GM23338 (cell line): ENCODE measurements around the gene AFF1.

Experiments
- CREB1 ChIP-seq: fragments of 250-450 bp; sonication (Bioruptor Pico); IDR thresholded peaks from 2 replicates; pipeline ENCODE4 v1.5.0; 2020; ENCODE audit warnings: low read depth, mild to moderate bottlenecking, moderate library complexity
- CTCF ChIP-seq, 2 experiments: fragments of 200-600 bp in 1 of 2; sonication (generic) in 1 of 2; conservative IDR thresholded peaks; 2 replicates each; pipeline versions ENCODE4 v1.5.1 to v1.6.1; 2016 to 2017; ENCODE audit warnings: antibody characterized with exemption in 2 of 2, low read depth in 2 of 2, mild to moderate bottlenecking in 2 of 2, moderate library complexity in 1 of 2
- EZH2 ChIP-seq: fragments of 200-600 bp; sonication (generic); IDR thresholded peaks from one replicate; pipeline ENCODE4 v1.8.0; 2017; ENCODE audit warnings: antibody characterized with exemption, mild to moderate bottlenecking, low read depth; ENCODE audit not compliant: unreplicated experiment
- EZH2phosphoT487 ChIP-seq: fragments of 200-600 bp; sonication (generic); IDR thresholded peaks from one replicate; pipeline ENCODE4 v1.8.1; 2018; ENCODE audit warnings: antibody characterized with exemption; ENCODE audit not compliant: unreplicated experiment
- JUNB ChIP-seq: IDR thresholded peaks from one replicate; pipeline ENCODE4 v1.6.1; 2016; ENCODE audit warnings: antibody characterized with exemption; ENCODE audit not compliant: unreplicated experiment
- POLR2AphosphoS5 ChIP-seq: IDR thresholded peaks from 2 replicates; pipeline ENCODE4 v1.6.1; 2016; ENCODE audit warnings: antibody characterized with exemption, low read depth
- REST ChIP-seq: IDR thresholded peaks from one replicate; pipeline ENCODE4 v1.6.1; 2018; ENCODE audit warnings: antibody characterized with exemption; ENCODE audit not compliant: unreplicated experiment
- ZNF114 ChIP-seq: fragments of 250-450 bp; sonication (Bioruptor Pico); IDR thresholded peaks from 2 replicates; pipeline ENCODE4 v1.5.0; 2020; ENCODE audit warnings: mild to moderate bottlenecking, moderate library complexity
- ZNF331 ChIP-seq: fragments of 250-450 bp; sonication (Bioruptor Pico); IDR thresholded peaks from 2 replicates; pipeline ENCODE4 v1.5.0; 2020; ENCODE audit warnings: low read depth, mild to moderate bottlenecking, moderate library complexity
- TF ChIP-seq, protein P1 (sequence below): fragments of 250-450 bp; sonication (Bioruptor Pico); IDR thresholded peaks from 2 replicates; pipeline ENCODE4 v1.5.0; 2020; ENCODE audit warnings: mild to moderate bottlenecking, moderate library complexity

DNA sequence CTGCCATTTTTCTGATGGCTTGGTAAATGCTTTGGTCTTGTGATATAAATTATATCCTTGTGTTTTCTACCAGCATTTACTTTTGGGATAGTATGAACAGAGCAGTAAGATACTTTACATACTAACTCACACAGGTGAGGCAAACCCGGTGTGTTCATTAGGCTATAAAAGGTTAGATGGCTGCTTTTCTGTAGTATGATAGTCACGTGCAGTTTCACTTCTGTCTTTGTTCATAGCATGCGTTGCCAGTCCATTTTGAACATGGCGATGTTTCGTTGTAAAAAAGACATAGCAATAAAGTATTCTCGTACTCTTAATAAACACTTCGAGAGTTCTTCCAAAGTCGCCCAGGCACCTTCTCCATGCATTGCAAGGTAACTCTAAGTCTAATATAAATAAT is 197.2 kb downstream of the AFF1 start:
- TF ChIP-seq CTCF (conservative IDR thresholded peaks at IDR 0.05; ENCODE audit: low read depth in 2 of 2) (no peak), POLR2AphosphoS5 (no peak), EZH2 (no peak), JUNB (no peak), REST (no peak), CREB1 (CRISPR knock-in tag) (no peak), EZH2phosphoT487 (no peak), ZNF114 (no peak), ZNF331 (CRISPR knock-in tag) (no peak)
- TF ChIP-seq, protein P1, sequence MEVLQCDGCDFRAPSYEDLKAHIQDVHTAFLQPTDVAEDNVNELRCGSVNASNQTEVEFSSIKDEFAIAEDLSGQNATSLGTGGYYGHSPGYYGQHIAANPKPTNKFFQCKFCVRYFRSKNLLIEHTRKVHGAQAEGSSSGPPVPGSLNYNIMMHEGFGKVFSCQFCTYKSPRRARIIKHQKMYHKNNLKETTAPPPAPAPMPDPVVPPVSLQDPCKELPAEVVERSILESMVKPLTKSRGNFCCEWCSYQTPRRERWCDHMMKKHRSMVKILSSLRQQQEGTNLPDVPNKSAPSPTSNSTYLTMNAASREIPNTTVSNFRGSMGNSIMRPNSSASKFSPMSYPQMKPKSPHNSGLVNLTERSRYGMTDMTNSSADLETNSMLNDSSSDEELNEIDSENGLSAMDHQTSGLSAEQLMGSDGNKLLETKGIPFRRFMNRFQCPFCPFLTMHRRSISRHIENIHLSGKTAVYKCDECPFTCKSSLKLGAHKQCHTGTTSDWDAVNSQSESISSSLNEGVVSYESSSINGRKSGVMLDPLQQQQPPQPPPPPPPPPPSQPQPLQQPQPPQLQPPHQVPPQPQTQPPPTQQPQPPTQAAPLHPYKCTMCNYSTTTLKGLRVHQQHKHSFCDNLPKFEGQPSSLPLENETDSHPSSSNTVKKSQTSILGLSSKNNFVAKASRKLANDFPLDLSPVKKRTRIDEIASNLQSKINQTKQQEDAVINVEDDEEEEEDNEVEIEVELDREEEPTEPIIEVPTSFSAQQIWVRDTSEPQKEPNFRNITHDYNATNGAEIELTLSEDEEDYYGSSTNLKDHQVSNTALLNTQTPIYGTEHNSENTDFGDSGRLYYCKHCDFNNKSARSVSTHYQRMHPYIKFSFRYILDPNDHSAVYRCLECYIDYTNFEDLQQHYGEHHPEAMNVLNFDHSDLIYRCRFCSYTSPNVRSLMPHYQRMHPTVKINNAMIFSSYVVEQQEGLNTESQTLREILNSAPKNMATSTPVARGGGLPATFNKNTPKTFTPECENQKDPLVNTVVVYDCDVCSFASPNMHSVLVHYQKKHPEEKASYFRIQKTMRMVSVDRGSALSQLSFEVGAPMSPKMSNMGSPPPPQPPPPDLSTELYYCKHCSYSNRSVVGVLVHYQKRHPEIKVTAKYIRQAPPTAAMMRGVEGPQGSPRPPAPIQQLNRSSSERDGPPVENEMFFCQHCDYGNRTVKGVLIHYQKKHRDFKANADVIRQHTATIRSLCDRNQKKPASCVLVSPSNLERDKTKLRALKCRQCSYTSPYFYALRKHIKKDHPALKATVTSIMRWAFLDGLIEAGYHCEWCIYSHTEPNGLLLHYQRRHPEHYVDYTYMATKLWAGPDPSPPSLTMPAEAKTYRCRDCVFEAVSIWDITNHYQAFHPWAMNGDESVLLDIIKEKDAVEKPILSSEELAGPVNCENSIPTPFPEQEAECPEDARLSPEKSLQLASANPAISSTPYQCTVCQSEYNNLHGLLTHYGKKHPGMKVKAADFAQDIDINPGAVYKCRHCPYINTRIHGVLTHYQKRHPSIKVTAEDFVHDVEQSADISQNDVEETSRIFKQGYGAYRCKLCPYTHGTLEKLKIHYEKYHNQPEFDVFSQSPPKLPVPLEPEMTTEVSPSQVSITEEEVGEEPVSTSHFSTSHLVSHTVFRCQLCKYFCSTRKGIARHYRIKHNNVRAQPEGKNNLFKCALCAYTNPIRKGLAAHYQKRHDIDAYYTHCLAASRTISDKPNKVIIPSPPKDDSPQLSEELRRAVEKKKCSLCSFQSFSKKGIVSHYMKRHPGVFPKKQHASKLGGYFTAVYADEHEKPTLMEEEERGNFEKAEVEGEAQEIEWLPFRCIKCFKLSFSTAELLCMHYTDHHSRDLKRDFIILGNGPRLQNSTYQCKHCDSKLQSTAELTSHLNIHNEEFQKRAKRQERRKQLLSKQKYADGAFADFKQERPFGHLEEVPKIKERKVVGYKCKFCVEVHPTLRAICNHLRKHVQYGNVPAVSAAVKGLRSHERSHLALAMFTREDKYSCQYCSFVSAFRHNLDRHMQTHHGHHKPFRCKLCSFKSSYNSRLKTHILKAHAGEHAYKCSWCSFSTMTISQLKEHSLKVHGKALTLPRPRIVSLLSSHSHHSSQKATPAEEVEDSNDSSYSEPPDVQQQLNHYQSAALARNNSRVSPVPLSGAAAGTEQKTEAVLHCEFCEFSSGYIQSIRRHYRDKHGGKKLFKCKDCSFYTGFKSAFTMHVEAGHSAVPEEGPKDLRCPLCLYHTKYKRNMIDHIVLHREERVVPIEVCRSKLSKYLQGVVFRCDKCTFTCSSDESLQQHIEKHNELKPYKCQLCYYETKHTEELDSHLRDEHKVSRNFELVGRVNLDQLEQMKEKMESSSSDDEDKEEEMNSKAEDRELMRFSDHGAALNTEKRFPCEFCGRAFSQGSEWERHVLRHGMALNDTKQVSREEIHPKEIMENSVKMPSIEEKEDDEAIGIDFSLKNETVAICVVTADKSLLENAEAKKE (CRISPR knock-in tag): no peak
